Right hindlimb (tissue), 1 donor: ENCODE results near the gene FLYWCH1.

Experiments used
- DNase-seq: peaks from one replicate; pipeline ENCODE4 v3.0.0-alpha.2; 2018

Gene FLYWCH1

GRCh38 chr16:2955438-2955778 lies 43.7 kb downstream of the FLYWCH1 start:
- DNase-seq = no peak

DNA sequence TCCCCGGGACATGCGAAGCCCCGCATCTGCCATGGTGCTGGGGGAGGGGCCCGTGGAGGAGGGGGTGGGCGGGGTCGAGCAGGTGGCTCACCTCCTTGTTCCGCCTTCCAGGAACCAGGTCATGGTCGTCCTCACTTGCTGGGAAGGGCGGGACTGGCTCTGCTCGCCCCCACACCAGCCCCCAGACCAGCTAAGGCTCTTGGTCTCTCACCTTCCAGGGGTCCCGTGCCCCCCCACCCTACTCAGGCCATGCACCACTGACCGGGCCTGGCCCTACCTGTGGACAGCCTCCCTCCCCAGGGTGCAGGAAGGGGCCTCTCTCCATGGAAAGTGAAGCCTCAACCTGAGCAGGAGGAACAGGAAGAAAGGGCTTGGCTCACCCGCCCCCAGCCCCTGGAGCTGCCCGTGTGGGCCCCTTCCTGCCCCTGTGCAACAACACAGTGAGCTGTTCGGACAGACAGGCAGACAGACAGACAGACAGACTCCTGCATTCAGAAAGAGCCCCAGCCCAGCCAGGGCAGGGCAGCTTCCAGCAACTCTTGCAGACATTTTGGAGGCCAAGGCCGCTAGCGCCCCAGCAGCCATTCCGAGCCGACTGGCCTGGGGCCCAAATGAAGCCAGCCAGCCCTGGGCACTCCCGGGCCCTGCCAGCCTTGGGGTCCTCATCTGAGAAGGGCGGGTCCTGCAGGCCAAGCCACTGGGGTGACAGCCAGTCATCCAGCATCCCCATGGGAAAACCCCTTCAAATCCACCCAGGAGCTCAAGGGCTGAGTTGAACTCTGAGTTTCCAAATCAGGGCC lies 44.2 kb downstream of the FLYWCH1 start:
- DNase-seq = no peak

GRCh38 chr16:2956579-2956956 lies 44.8 kb downstream of the FLYWCH1 start:
- no peak for DNase-seq

GRCh38 chr16:2959206-2959605 lies 47.5 kb downstream of the FLYWCH1 start:
- no peak for DNase-seq

DNA sequence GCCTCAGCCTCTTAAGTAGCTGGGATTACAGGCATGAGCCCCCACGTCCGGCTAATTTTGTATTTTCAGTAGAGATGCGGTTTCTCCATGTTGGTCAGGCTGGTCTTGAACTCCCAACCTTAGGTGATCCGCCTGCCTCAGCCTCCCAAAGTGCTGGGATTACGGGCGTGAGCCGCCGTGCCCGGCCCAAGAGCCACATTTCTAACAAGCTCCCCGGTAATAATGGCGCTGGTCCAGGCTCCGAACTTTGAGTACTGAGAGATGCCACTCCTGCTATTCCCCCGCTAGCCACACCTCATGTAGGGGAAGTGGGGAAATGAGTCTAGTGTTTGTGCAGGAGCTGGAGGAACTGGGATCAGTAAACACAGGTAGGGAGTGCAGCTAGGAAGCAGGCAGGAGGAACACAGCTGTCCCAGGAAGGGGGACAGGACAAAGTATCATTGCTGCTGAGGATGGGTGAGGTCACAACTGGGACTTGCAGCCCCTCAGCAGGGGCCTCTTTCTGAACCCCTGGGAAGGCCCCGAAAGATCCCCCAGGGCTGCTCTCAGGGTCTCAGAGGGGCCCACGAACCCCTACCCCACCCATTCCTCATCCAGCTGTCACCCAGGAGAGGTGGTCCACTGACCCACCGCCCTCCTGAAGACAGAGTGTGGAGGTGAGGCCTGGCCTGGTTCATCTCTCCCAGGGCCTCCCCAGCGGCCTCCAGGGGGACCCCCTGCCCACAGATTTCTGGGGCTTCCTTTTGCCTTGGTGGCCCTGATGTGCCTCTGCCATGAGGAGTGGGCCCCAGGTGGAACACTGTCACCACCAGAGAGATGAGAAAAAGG lies 48.7 kb downstream of the FLYWCH1 start:
- no peak for DNase-seq

DNA sequence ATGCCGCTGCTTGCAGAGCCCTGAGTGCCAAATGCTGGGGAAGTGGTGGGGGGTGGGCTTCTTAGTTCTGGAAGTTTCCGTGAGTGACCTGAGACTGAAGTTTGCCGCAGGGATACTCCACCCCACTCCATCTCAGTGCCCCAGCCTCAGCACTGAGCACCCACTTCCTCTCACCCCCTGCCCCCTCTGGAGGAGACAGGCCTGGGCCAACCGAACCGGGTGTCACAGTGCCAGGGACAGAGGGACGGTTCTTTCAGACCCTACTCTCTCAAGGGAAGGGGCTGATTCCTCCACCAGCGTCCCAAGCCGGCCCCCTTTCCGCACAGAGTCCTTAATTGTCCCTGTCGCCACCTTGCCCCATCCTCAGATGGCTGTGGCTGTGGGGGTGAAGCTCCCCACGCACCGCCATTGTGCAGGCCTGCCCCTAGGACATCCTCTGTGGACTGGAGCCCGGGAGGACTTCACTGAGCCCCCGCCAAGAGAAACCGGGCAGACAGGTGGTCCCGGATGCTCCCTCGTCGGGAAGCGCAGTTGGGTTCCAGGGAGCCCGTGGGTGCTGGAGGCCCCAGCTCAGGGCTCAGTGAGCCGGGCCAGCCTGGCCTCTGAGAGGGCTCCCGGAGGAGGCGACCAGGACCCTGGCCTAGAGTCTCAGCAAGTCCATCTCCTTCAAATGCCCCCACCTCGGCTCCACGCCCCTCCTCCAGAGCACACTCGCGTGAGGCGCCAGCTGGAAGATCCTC lies 50.8 kb downstream of the FLYWCH1 start:
- DNase-seq = no peak

GRCh38 chr16:2963074-2963722 lies 51.5 kb downstream of the FLYWCH1 start:
- DNase-seq = no peak

- DNase-seq = no peak
These were observed 52.2 kb downstream of the FLYWCH1 start, which contains the start of gene KREMEN2 for GRCh38 chr16:2963723-2964474. KREMEN2 (plus strand) TSS chr16:2964275; CDS start chr16:2964521, 246 bp downstream.

DNA sequence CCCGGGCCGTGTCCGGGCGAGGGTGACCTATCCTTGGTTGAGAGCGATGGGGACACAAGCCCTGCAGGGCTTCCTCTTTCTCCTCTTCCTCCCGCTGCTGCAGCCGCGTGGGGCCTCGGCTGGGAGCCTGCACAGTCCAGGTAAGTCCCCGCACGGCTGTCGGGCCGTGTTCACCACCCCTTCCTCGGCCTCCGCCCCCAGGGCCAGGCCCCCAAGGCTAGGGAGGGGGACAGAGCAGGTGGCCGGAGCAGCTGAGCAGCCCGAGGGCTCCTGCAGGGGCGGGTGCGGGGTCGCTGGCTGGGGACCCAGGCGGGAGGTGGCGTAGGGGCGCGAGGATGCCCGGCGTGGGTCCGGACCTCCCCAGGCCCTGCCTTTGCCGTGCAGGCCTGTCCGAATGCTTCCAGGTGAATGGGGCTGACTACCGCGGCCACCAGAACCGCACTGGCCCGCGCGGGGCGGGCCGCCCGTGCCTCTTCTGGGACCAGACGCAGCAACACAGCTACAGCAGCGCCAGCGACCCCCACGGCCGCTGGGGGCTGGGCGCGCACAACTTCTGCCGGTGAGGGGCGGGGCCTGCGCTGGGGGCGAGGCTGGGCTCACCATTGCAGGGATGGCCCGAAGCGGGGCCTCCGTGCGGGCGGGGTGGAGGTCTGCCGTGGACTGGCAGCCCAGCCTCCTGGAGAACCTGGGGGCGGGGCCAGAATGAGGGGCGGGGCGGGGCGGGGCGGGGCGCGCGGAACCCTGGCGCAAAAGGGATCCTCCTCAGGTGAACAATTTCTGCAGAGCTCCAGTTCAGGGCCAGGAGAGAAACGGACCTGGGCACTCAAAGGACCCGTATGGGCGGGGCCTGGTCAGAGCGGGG lies 53.0 kb downstream of the FLYWCH1 start:
- peak; percentile 22 for DNase-seq

DNA sequence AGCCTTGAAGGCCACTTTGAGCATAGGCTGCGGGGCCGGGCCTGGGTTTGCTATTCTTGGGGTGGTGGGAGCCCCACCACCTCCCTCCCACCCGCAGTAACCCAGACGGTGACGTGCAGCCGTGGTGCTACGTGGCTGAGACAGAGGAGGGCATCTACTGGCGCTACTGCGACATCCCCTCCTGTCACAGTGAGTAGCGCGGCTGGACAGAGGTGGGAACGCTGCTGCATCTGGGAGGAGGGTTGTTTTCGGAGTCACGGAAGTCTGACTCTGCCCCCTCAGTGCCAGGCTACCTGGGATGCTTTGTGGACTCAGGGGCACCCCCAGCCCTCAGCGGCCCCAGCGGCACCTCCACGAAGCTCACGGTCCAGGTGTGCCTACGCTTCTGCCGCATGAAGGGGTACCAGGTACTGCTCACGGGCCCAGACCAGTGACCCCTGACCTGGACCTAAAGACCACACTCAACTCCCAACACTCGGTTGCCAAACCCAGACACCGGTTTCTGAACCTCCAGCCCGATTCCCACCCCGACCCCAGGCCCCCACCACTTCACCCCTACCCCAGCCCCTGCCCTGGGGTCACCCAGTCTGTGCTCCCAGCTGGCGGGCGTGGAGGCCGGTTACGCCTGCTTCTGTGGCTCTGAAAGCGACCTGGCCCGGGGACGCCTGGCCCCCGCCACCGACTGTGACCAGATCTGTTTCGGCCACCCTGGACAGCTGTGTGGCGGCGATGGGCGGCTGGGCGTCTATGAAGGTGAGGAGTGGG lies 54.5 kb downstream of the FLYWCH1 start:
- DNase-seq = peak; percentile 15

GRCh38 chr16:2966808-2967191 lies 55.1 kb downstream of the FLYWCH1 start:
- DNase-seq = peak; percentile 40

- peak; percentile 16 for DNase-seq
These were observed 55.5 kb downstream of the FLYWCH1 start for GRCh38 chr16:2967211-2967631.

DNA sequence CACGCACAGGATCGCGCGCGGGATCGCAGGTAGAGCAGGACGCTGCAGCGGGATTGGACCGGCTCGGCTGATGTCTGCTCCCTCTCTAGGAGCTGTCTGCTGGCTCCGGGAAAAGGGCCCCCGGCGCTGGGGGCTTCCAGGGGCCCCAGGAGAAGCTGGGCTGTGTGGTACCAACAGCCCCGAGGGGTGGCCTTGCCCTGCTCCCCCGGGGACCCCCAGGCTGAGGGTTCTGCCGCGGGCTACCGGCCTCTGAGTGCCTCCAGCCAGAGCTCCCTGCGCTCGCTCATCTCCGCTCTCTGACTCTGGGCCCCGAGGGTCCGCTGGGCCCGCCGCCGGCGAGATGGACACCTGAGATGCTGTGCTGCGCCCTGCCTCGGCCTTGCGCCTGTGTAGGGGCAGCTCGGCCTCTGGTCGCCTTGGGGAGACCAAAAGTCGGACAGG lies 56.0 kb downstream of the FLYWCH1 start:
- peak; percentile 18 for DNase-seq

DNA sequence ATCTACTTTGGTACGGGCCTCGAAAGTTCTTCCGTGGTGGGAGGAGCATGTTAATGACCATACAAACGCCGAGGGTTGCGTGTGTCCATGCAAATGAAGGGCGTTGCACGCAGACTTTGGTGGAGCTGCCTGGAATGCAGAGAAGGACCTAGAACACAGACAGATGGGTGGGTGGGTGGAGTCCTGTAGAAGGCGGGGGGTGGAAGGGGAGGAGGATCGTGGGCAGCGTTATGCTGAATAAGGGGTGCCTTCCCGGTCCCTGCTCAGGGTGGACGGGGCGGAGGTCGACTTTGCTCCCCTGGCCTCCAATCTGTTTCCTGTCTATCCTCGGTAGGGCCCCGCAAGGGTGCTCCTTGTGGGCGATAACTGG lies 56.6 kb downstream of the FLYWCH1 start:
- no peak for DNase-seq

- peak; percentile 91 for DNase-seq
These were observed 57.2 kb downstream of the FLYWCH1 start, which contains the start of gene PAQR4 for GRCh38 chr16:2968738-2969544. PAQR4 (plus strand) TSS chr16:2969348; CDS start chr16:2969675, 327 bp downstream.

GRCh38 chr16:2969545-2970521 lies 58.1 kb downstream of the FLYWCH1 start:
- no peak for DNase-seq

- DNase-seq = no peak
These were observed 58.8 kb downstream of the FLYWCH1 start for GRCh38 chr16:2970563-2970962.
